NCI-H82 treated with DMSO at 0.1 percent for 48 hours (cell line): Measurements from ENCODE around the gene HSPA12B.

ENCODE experiments used
- DNase-seq: peaks from one replicate; lab custom pipeline; 2025; ENCODE audit not compliant: unreplicated experiment; lab: John Stamatoyannopoulos, UW

The HSPA12B gene

DNA sequence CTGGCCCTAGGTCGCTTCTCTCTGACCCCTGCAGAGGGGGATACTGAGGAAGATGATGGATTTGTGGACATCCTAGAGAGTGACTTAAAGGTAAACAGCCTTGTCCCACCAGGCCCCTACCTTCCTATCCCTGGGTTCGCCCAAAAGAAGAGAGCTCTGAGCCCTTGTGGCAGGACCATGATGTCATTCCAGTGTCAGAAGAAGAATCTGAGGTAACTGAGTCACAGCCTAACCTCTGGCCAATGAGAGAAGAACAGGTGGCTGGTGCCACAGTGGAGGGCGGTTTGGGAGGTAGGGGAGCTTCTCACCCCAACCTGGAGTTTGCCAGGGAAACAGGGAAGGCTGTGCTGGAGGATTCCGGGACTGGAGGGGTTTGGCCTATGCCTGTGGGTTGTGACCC, 68.8 kb downstream of the HSPA12B start:
- no peak for DNase-seq

- no peak for DNase-seq
Measured at GRCh38 chr20:3801846-3802245, 69.4 kb downstream of the HSPA12B start.
